Nephron (organoid): ENCODE data around the gene CD6.

ENCODE experiments used
- H3K27ac Mint-ChIP-seq, 3 experiments: 2 replicates each; pipeline ENCODE4 v1.8.0; 2020; ENCODE audit warnings: mixed read lengths in 3 of 3, mild to moderate bottlenecking in 2 of 3, moderate library complexity in 1 of 3
- H3K27me3 Mint-ChIP-seq: 2 replicates; pipeline ENCODE4 v1.8.0; 2021; ENCODE audit warnings: low read depth, mild to moderate bottlenecking, moderate library complexity, mixed read lengths
- H3K36me3 Mint-ChIP-seq: 2 replicates; pipeline ENCODE4 v1.8.0; 2020; ENCODE audit warnings: low read depth, mixed read lengths
- H3K4me1 Mint-ChIP-seq: 2 replicates; pipeline ENCODE4 v1.8.0; 2020; ENCODE audit warnings: mixed read lengths
- H3K4me3 Mint-ChIP-seq, 3 experiments: 2 replicates each; pipeline ENCODE4 v1.8.0; 2020; ENCODE audit warnings: mild to moderate bottlenecking in 3 of 3, mixed read lengths in 3 of 3, moderate library complexity in 2 of 3
- H3K9me3 Mint-ChIP-seq: 2 replicates; pipeline ENCODE4 v1.8.0; 2020; ENCODE audit warnings: mixed read lengths
- CTCF ChIP-seq, 3 experiments: fragments of 200-600 bp; sonication (generic); IDR thresholded peaks; one replicate each; pipeline ENCODE4 v1.5.0; 2021; ENCODE audit warnings: antibody characterized with exemption in 3 of 3; ENCODE audit not compliant: unreplicated experiment in 3 of 3

CD6 gene

GRCh38 chr11:61049859-61050258, 78.4 kb downstream of the CD6 start:
- TF ChIP-seq CTCF (IDR thresholded peaks at IDR 0.05; ENCODE audit: unreplicated experiment in 3 of 3): no peak
- Mint-ChIP-seq H3K9me3 (peaks cover 8% of the 10 kb centered on the region), H3K4me3 (no peak overlapping the region), H3K27me3 (peaks cover 15% of the 10 kb centered on the region), H3K4me1 (no peaks in the 10 kb centered on the region), H3K27ac (no peak overlapping the region), H3K36me3 (no peaks in the 10 kb centered on the region)

- Mint-ChIP-seq H3K27me3 (peaks cover 13% of the 10 kb centered on the region), H3K9me3 (peaks cover 8% of the 10 kb centered on the region), H3K27ac (no peak overlapping the region), H3K4me1 (no peaks in the 10 kb centered on the region), H3K4me3 (no peak overlapping the region), H3K36me3 (no peaks in the 10 kb centered on the region)
- no peak for TF ChIP-seq CTCF (IDR thresholded peaks at IDR 0.05; ENCODE audit: unreplicated experiment in 3 of 3)
Measured at GRCh38 chr11:61052182-61052972, 80.9 kb downstream of the CD6 start.

- H3K4me3 Mint-ChIP-seq: no peak overlapping the region
- no peak overlapping the region for H3K27ac Mint-ChIP-seq
- no peaks in the 10 kb centered on the region for H3K36me3 Mint-ChIP-seq
- H3K27me3 Mint-ChIP-seq: peaks cover 13% of the 10 kb centered on the region
- peaks cover 8% of the 10 kb centered on the region for H3K9me3 Mint-ChIP-seq
- no peaks in the 10 kb centered on the region for H3K4me1 Mint-ChIP-seq
- no peak for TF ChIP-seq CTCF (IDR thresholded peaks at IDR 0.05; ENCODE audit: unreplicated experiment in 3 of 3)
Measured at GRCh38 chr11:61053191-61053590, 81.7 kb downstream of the CD6 start.

GRCh38 chr11:61054513-61054912, 83.0 kb downstream of the CD6 start:
- no peak overlapping the region for H3K27ac Mint-ChIP-seq
- H3K9me3 Mint-ChIP-seq: peaks cover 8% of the 10 kb centered on the region
- TF ChIP-seq CTCF (IDR thresholded peaks at IDR 0.05; ENCODE audit: unreplicated experiment in 3 of 3): no peak
- peaks cover 13% of the 10 kb centered on the region for H3K27me3 Mint-ChIP-seq
- H3K36me3 Mint-ChIP-seq: no peaks in the 10 kb centered on the region
- no peaks in the 10 kb centered on the region for H3K4me1 Mint-ChIP-seq
- H3K4me3 Mint-ChIP-seq: no peak overlapping the region

- Mint-ChIP-seq H3K9me3 (peaks cover 8% of the 10 kb centered on the region), H3K27ac (no peak overlapping the region), H3K4me3 (no peak overlapping the region), H3K4me1 (no peaks in the 10 kb centered on the region), H3K36me3 (no peaks in the 10 kb centered on the region), H3K27me3 (peaks cover 10% of the 10 kb centered on the region)
- TF ChIP-seq CTCF (IDR thresholded peaks at IDR 0.05; ENCODE audit: unreplicated experiment in 3 of 3): no peak
Measured at GRCh38 chr11:61054927-61055562, 83.6 kb downstream of the CD6 start.

GRCh38 chr11:61055776-61056175, 84.3 kb downstream of the CD6 start:
- no peak overlapping the region for H3K4me3 Mint-ChIP-seq
- no peaks in the 10 kb centered on the region for H3K4me1 Mint-ChIP-seq
- no peaks in the 10 kb centered on the region for H3K36me3 Mint-ChIP-seq
- peaks cover 3% of the 10 kb centered on the region for H3K9me3 Mint-ChIP-seq
- no peak for TF ChIP-seq CTCF (IDR thresholded peaks at IDR 0.05; ENCODE audit: unreplicated experiment in 3 of 3)
- H3K27ac Mint-ChIP-seq: no peak overlapping the region
- H3K27me3 Mint-ChIP-seq: peaks cover 10% of the 10 kb centered on the region
